K562 (cell line): ENCODE data around the gene SYNJ2. TPM values are rescaled to one million over a fixed set of nuclear protein-coding genes. Genes with fewer than 3 reads are reported as not detected.

Source experiments
- BACH1 ChIP-seq: fragments of 200-800 bp; sonication (Bioruptor generic); IDR thresholded peaks from 2 replicates; pipeline ENCODE4 v1.6.1; 2016; ENCODE audit warnings: missing genetic modification characterization, missing compliant biosample characterization
- BCOR ChIP-seq: fragments of 450-650 bp; IDR thresholded peaks from 2 replicates; pipeline ENCODE4 v1.6.1; 2016
- CBFA2T3 ChIP-seq: fragments of 450-650 bp; IDR thresholded peaks from 2 replicates; pipeline ENCODE4 v1.6.1; 2017
- COPS2 ChIP-seq: fragments of 450-650 bp; conservative IDR thresholded peaks from 2 replicates; pipeline ENCODE4 v1.6.1; 2016; ENCODE audit warnings: mild to moderate bottlenecking, moderate library complexity
- CSDE1 ChIP-seq, 2 experiments: fragments of 450-650 bp; IDR thresholded peaks; 2 replicates each; pipeline ENCODE4 v1.6.1; 2016; ENCODE audit warnings: mild to moderate bottlenecking in 1 of 2
- DIDO1 ChIP-seq: fragments of 450-650 bp; IDR thresholded peaks from 2 replicates; pipeline ENCODE4 v1.6.1; 2016; ENCODE audit warnings: low read depth, missing biosample characterization, missing genetic modification characterization
- EHMT2 ChIP-seq: fragments of 450-650 bp; IDR thresholded peaks from 2 replicates; pipeline ENCODE4 v1.6.1; 2018; ENCODE audit warnings: antibody characterized with exemption
- ESRRB ChIP-seq: fragments of 250-450 bp; sonication (Bioruptor Pico); IDR thresholded peaks from 2 replicates; pipeline ENCODE4 v1.5.0; 2020; ENCODE audit warnings: mild to moderate bottlenecking, moderate library complexity, borderline replicate concordance
- HLTF ChIP-seq: fragments of 450-650 bp; IDR thresholded peaks from 2 replicates; pipeline ENCODE4 v1.6.1; 2016
- MECOM ChIP-seq: fragments of 250-450 bp; sonication (Bioruptor Pico); IDR thresholded peaks from 2 replicates; pipeline ENCODE4 v1.8.0; 2022; ENCODE audit warnings: inconsistent platforms
- MEF2A ChIP-seq: IDR thresholded peaks from 2 replicates; pipeline ENCODE4 v1.6.1; 2011; ENCODE audit warnings: low read depth, mild to moderate bottlenecking, low read length, moderate library complexity; ENCODE audit not compliant: control insufficient read depth
- MYNN ChIP-seq, 2 experiments: sonication (generic); formaldehyde crosslinking in 1 of 2; IDR thresholded peaks; 2 replicates each; pipeline versions ENCODE4 v1.5.0 to v1.6.1; 2016 to 2020; ENCODE audit warnings: antibody characterized with exemption in 1 of 2, missing genetic modification reagents in 1 of 2
- POLR3G ChIP-seq: IDR thresholded peaks from 2 replicates; pipeline ENCODE4 v1.6.1; 2011; ENCODE audit not compliant: insufficient read length, insufficient replicate concordance; ENCODE audit errors: extremely low read depth
- RBM39 ChIP-seq: fragments of 200-400 bp; formaldehyde crosslinking; optimal IDR thresholded peaks from 2 replicates; pipeline ENCODE3; 2018; ENCODE audit warnings: low read depth, low read length
- SLC30A9 ChIP-seq: fragments of 250-450 bp; sonication (Bioruptor Pico); IDR thresholded peaks from 2 replicates; pipeline ENCODE4 v1.8.0; 2022; ENCODE audit warnings: mild to moderate bottlenecking, moderate library complexity
- SMC3 ChIP-seq: conservative IDR thresholded peaks from 2 replicates; pipeline ENCODE4 v1.6.1; 2011; ENCODE audit warnings: low read depth, low read length, improper control_type of control experiment; ENCODE audit not compliant: insufficient read depth
- TCFL5 ChIP-seq: fragments of 250-450 bp; sonication (Bioruptor Pico); conservative IDR thresholded peaks from 2 replicates; pipeline ENCODE4 v1.6.1; 2021; ENCODE audit warnings: mild to moderate bottlenecking, moderate library complexity, matching md5 sums
- ZBTB1 ChIP-seq: sonication (generic); formaldehyde crosslinking; IDR thresholded peaks from 2 replicates; pipeline ENCODE4 v1.8.1; 2023; ENCODE audit warnings: missing genetic modification reagents, low read depth, mild to moderate bottlenecking, borderline replicate concordance
- ZFP1 ChIP-seq: fragments of 450-650 bp; formaldehyde crosslinking; IDR thresholded peaks from 2 replicates; pipeline ENCODE4 v1.4.0; 2020; ENCODE audit warnings: mild to moderate bottlenecking, mixed read lengths
- ZNF124 ChIP-seq: sonication (generic); formaldehyde crosslinking; IDR thresholded peaks from 2 replicates; pipeline ENCODE4 v1.8.1; 2022; ENCODE audit warnings: missing genetic modification reagents
- ZNF174 ChIP-seq: fragments of 250-450 bp; sonication (Bioruptor Pico); IDR thresholded peaks from 2 replicates; pipeline ENCODE4 v1.4.0; 2020; ENCODE audit warnings: mild to moderate bottlenecking
- ZNF24 ChIP-seq: fragments of 450-650 bp; IDR thresholded peaks from 2 replicates; pipeline ENCODE4 v1.6.1; 2016
- ZNF274 ChIP-seq: IDR thresholded peaks from 2 replicates; pipeline ENCODE4 v1.6.1; 2011; ENCODE audit warnings: low read depth, mild to moderate bottlenecking, low read length, moderate library complexity, borderline replicate concordance
- ZNF444 ChIP-seq: fragments of 250-450 bp; sonication (Bioruptor Pico); IDR thresholded peaks from 2 replicates; pipeline ENCODE4 v1.4.0; 2020; ENCODE audit warnings: mild to moderate bottlenecking, moderate library complexity
- ZNF707 ChIP-seq: fragments of 250-450 bp; sonication (Bioruptor Pico); conservative IDR thresholded peaks from 2 replicates; pipeline ENCODE4 v1.8.0; 2022; ENCODE audit warnings: inconsistent platforms, mild to moderate bottlenecking, moderate library complexity
- polyA plus RNA-seq, 8 experiments: library from polyadenylated mRNA; depleted of rRNA in 4 of 8; stranded (reverse) in 5 of 8; unstranded in 3 of 8; fragments of >200 nt; fragmentation: Nextera tagmentation in 2 of 8; fragmentation: Illumina TruSeq in 1 of 8; extraction: Ambion mirVana in 2 of 8; extraction: Trizol in 1 of 8; gene quantifications; 2 replicates each; pipeline versions ENCODE4 v1.2.1 to v1.2.3, GENCODE V29; 2011 to 2014; ENCODE audit warnings: inconsistent platforms in 1 of 8, missing spikeins in 1 of 8
- total RNA-seq, 7 experiments: library from RNA; depleted of rRNA in 6 of 7; stranded (reverse); fragments of >200 nt in 6 of 7; fragmentation: Illumina TruSeq in 2 of 7; extraction: Trizol in 2 of 7; gene quantifications; 2 replicates each; pipeline versions ENCODE4 v1.2.1 to v1.2.3, GENCODE V29; 2011 to 2021; ENCODE audit warnings: low replicate concordance in 1 of 7
- TF ChIP-seq, protein P1 (sequence below): IDR thresholded peaks from 3 replicates; pipeline ENCODE4 v1.6.1; 2011; ENCODE audit warnings: borderline replicate concordance, mild to moderate bottlenecking, moderate library complexity; ENCODE audit not compliant: insufficient read length; ENCODE audit errors: extremely low read depth
- TF ChIP-seq, protein P2 (sequence below), 3 experiments: IDR thresholded peaks in 2 of 3; conservative IDR thresholded peaks in 1 of 3; 2 replicates each; pipeline ENCODE4 v1.5.1; 2011 to 2012; ENCODE audit warnings: low read length in 3 of 3, mild to moderate bottlenecking in 3 of 3, control low read depth in 2 of 3, improper control_type of control experiment in 1 of 3, inconsistent platforms in 1 of 3, low read depth in 1 of 3, mixed read lengths in 1 of 3, moderate library complexity in 1 of 3; ENCODE audit not compliant: insufficient read depth in 2 of 3
- TF ChIP-seq, protein P3 (sequence below): fragments of 250-450 bp; sonication (Bioruptor Pico); IDR thresholded peaks from 2 replicates; pipeline ENCODE4 v1.8.0; 2021; ENCODE audit warnings: moderate library complexity, mild to moderate bottlenecking, inconsistent platforms

SYNJ2 gene
- total and polyA plus RNA-seq, 9 of the 15 experiments (the other 6 are each of a cell fraction or from before 2014, with no cell fraction given), result 3.0 to 27.7 (median 17.8) TPM

- TF ChIP-seq COPS2 (no peak), SMC3 (no peak), MEF2A (no peak), EHMT2 (no peak), ZNF707 (CRISPR knock-in tag) (no peak), ZBTB1 (no peak), ZNF24 (no peak), SLC30A9 (no peak), CBFA2T3 (peak; percentile 56), ZFP1 (CRISPR knock-in tag) (no peak), DIDO1 (no peak; the same call in 1 of the 2 replicates), POLR3G (no peak), MECOM (0 out of 2 replicates have a peak, but pooled peaks have one; percentile 33), MYNN (IDR thresholded peaks at IDR 0.05) (peak; percentile 88), MYNN (CRISPR knock-in tag; IDR thresholded peaks at IDR 0.05) (no peak), ZNF174 (CRISPR knock-in tag) (no peak), ESRRB (CRISPR knock-in tag) (no peak), BCOR (peak; percentile 21; the same call in 1 of the 2 replicates), ZNF274 (no peak), RBM39 (no peak), CSDE1 (IDR thresholded peaks at IDR 0.05) (no peak), TCFL5 (no peak), ZNF124 (CRISPR knock-in tag) (no peak), ZNF444 (CRISPR knock-in tag) (no peak), BACH1 (tag) (peak; percentile 47; the same call in 1 of the 2 replicates), HLTF (no peak)
- TF ChIP-seq, protein P1, sequence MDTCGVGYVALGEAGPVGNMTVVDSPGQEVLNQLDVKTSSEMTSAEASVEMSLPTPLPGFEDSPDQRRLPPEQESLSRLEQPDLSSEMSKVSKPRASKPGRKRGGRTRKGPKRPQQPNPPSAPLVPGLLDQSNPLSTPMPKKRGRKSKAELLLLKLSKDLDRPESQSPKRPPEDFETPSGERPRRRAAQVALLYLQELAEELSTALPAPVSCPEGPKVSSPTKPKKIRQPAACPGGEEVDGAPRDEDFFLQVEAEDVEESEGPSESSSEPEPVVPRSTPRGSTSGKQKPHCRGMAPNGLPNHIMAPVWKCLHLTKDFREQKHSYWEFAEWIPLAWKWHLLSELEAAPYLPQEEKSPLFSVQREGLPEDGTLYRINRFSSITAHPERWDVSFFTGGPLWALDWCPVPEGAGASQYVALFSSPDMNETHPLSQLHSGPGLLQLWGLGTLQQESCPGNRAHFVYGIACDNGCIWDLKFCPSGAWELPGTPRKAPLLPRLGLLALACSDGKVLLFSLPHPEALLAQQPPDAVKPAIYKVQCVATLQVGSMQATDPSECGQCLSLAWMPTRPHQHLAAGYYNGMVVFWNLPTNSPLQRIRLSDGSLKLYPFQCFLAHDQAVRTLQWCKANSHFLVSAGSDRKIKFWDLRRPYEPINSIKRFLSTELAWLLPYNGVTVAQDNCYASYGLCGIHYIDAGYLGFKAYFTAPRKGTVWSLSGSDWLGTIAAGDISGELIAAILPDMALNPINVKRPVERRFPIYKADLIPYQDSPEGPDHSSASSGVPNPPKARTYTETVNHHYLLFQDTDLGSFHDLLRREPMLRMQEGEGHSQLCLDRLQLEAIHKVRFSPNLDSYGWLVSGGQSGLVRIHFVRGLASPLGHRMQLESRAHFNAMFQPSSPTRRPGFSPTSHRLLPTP, result no peak
- TF ChIP-seq, protein P2, sequence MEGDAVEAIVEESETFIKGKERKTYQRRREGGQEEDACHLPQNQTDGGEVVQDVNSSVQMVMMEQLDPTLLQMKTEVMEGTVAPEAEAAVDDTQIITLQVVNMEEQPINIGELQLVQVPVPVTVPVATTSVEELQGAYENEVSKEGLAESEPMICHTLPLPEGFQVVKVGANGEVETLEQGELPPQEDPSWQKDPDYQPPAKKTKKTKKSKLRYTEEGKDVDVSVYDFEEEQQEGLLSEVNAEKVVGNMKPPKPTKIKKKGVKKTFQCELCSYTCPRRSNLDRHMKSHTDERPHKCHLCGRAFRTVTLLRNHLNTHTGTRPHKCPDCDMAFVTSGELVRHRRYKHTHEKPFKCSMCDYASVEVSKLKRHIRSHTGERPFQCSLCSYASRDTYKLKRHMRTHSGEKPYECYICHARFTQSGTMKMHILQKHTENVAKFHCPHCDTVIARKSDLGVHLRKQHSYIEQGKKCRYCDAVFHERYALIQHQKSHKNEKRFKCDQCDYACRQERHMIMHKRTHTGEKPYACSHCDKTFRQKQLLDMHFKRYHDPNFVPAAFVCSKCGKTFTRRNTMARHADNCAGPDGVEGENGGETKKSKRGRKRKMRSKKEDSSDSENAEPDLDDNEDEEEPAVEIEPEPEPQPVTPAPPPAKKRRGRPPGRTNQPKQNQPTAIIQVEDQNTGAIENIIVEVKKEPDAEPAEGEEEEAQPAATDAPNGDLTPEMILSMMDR (IDR thresholded peaks at IDR 0.05 in 2 of 3, conservative IDR thresholded peaks at IDR 0.05 in 1 of 3; ENCODE audit: insufficient read depth in 2 of 3, low read depth in 1 of 3, low read length in 3 of 3), result peak; percentile 25 to 33 (median 30); a peak in 3 of 6 replicates
- TF ChIP-seq, protein P3, sequence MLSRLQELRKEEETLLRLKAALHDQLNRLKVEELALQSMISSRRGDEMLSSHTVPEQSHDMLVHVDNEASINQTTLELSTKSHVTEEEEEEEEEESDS (CRISPR knock-in tag), result no peak
These were observed 60.7 kb downstream of the SYNJ2 start (continued) for GRCh38 chr6:158042245-158042798.
